SH-SY5Y (cell line): ENCODE measurements around the gene SLF2.

Source experiments
- GATA2 ChIP-seq: IDR thresholded peaks from 2 replicates; pipeline ENCODE4 v1.6.1; 2011; ENCODE audit warnings: mild to moderate bottlenecking, low read depth, low read length
- GATA3 ChIP-seq: IDR thresholded peaks from 2 replicates; pipeline ENCODE4 v1.6.1; 2011; ENCODE audit warnings: low read depth, mild to moderate bottlenecking, low read length, moderate library complexity

The SLF2 gene

DNA sequence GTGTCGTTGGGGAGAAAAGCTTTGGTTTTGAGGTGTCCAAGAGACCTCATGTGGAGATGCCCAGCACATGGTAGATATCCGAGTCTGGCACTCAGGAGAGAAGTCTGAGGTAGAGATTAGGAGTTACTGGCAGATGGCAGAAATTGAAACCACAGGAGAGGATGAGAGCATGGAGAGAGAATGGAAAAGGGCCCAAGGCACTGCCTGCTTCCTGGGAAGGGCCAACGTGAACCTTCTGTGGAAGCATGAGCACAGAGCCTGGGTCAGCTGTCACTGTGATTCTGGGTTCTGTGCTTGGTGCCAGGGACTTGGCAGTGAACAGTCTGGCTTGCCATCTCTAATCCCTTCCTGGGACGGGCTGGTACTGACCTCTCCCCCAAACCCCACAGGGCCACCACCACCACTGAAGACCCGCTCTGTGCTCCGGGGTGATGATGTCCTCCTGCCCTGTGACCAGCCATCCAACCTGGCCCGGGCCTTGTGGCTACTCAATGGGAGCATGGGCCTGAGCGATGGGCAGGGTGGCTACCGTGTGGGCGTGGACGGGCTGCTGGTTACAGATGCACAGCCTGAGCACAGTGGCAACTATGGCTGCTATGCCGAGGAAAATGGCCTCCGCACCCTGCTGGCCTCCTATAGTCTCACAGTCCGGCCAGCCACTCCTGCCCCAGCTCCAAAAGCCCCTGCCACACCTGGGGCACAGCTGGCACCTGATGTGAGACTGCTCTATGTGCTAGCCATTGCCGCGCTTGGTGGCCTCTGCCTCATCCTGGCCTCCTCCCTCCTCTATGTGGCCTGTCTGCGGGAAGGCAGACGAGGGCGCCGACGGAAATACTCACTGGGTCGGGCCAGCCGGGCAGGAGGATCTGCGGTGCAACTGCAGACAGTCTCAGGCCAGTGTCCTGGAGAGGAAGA lies 70.4 kb downstream of the SLF2 start:
- TF ChIP-seq GATA2 (no peak), GATA3 (no peak)

DNA sequence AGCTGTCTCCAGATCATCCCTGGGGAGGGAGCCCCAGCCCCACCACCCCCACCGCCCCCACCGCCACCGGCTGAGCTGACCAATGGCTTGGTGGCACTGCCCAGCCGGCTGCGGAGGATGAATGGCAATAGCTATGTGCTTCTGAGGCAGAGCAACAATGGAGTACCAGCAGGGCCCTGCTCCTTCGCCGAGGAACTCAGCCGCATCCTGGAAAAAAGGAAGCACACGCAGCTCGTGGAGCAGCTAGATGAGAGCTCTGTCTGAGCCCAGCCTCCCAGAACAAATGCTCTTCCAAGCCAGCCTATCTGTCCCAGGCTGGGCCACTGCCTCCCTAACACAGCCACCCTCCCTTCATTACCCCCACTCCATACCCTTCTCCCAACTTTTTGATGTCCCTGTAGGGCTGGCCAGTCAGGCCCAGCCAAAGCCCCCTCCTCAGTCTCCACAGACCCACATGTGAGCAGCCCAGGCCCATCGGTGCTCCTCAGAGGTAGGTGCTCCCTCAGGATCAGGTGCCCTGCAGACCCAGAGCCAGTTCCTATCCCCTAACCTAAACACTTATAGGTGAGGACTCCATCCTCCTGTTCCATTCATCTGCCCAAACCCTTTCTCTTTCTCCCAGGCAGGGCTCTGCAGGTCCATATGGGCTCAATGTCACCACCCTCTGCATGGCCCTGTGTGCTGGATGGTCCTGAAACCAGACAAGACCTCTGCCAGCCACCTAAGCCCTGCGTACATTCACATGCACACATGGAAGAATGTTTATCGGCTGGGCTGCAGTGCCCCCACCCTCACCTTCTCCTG lies 71.3 kb downstream of the SLF2 start:
- TF ChIP-seq GATA3: no peak
- TF ChIP-seq GATA2: no peak

DNA sequence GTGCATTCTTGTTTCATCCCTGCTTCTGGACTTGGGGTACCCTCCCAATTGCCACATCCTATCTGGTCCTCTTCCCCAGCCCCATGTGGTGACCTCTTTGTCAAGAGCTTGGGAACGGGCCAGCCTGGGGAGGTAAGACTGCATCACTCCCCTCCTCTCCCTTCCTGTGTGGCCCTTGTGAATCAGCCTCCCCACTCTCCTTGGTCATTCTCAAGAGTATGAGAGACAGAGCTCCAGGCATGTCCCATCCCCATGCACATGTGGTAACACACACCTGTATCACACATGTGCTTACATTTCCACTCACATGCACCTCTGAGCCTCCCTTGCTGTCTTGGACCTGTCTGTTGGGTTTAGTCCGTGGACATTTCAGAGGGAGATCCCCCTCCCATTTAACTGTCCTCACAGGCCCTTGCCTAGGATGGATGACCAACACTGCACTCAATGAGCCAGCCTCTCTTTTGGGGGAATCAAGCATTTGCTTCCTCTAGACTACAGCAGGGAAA lies 72.0 kb downstream of the SLF2 start:
- no peak for TF ChIP-seq GATA2
- no peak for TF ChIP-seq GATA3

DNA sequence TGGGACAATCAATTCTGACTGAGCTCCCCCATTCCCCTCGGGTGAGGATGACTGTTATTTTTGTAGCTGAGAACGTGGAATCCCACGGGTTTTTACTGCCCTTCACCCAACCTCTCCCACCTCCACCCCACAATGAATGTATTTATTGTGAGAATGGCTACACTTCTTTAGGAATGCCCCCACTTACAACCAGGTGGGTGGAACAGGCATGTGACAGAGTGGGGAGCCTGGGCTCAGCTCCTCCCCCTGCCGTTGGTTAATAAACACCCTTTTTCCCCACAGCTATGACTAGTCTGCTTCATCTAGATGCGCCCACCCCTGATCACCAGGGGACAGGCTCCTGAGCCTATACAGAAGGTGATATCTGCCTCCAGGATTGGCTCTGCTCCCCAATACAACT lies 72.6 kb downstream of the SLF2 start:
- TF ChIP-seq GATA2: no peak
- no peak for TF ChIP-seq GATA3

DNA sequence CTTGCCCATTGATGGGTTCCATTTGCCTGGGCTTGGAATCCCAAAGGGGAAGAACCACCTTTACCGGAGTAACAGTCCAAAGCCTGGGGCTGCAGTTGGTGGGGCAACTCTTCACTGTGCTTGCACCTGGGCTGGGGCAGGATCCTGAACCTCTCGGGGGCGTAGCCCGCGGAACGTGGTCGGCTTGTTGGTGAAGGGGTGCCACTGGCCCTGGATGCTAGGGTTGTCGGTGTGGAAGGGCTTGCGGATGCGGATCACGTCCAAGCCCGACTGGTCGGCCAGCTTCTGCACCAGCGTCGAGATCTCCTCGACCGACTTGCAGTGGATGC lies 73.8 kb downstream of the SLF2 start:
- TF ChIP-seq GATA3: no peak
- TF ChIP-seq GATA2: no peak

DNA sequence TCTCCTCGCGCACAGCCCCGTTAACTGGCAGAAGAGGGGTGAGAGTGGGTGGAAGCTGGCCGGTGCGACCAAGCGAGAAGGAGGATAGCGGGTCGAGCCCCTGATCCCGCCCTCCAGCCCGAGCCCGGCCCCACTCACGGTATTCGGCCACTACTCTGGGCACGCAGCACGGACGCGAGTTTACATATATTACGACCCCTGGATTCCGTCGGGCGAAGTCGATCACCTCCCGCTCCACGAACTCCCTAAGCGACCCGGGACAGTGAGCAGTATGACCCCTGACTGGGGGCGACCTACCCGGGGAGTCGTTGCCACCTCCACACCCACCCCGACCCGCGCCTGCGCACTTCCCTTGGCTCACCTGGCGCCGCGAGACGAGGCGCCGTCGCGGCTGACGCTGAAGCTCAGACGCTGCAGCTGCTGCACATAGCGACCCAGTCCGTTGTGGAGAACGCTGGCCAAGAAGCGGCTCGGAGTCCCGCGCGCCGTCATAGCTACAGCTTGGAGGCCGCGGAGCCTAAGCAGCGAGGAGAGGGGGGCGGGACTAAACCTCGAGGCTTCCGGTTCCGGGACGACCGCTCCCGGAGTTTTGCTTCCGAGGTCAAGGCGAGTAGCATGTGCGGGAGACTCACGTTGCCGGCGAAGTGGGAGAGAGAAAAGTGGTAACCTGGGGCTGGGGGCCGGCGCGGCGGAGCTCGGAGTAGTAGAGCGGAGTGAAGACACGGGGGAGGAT lies 74.4 kb downstream of the SLF2 start, which contains the start of the genes MRPL43 and TWNK:
Gene MRPL43 (minus strand): TSS at position 546 of the 733 bp plus-strand sequence. CDS start 54 bp downstream, at position 492.
Gene TWNK (plus strand): TSS at position 592 of the 733 bp plus-strand sequence. CDS start 668 bp downstream, outside the sequence.
- TF ChIP-seq GATA3: no peak
- TF ChIP-seq GATA2: no peak

DNA sequence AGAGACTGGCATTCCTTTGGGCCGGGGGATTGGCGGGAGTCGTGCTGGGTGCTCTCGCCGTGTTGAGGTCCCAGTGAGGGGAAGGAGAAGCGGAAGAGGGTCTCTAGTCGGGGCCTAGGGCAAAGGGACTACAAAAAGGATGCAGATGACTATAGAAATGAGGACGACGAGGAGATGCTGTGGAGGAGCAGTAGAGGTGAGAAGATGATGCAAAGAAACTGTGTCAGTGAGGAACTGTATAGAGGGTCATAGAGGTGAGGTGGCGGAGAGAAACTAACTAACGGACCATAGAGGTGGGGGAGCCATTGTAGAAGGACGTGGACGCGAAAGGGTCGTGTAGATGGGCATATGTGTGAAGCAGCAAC lies 74.9 kb downstream of the SLF2 start:
- no peak for TF ChIP-seq GATA3
- TF ChIP-seq GATA2: no peak

DNA sequence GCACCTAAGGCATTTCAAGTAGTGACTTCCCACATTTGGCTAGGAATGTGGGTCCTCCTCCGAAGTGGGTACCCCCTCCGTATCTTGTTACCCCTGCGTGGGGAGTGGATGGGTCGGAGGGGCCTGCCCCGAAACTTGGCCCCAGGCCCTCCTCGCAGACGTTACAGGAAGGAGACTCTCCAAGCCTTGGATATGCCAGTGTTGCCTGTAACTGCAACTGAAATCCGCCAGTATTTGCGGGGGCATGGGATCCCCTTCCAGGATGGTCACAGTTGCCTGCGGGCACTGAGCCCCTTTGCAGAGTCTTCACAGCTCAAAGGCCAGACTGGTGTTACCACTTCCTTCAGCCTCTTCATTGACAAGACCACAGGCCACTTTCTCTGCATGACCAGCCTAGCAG lies 75.4 kb downstream of the SLF2 start:
- no peak for TF ChIP-seq GATA2
- no peak for TF ChIP-seq GATA3

DNA sequence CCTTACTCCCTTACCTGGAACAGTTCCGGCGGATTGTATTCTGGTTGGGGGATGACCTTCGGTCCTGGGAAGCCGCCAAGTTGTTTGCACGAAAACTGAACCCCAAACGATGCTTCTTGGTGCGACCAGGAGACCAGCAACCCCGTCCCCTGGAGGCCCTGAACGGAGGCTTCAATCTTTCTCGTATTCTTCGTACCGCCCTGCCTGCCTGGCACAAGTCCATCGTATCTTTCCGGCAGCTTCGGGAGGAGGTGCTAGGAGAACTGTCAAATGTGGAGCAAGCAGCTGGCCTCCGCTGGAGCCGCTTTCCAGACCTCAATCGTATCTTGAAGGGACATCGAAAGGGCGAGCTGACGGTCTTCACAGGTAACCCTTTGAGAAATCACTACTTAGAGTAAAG lies 76.3 kb downstream of the SLF2 start:
- no peak for TF ChIP-seq GATA2
- no peak for TF ChIP-seq GATA3

DNA sequence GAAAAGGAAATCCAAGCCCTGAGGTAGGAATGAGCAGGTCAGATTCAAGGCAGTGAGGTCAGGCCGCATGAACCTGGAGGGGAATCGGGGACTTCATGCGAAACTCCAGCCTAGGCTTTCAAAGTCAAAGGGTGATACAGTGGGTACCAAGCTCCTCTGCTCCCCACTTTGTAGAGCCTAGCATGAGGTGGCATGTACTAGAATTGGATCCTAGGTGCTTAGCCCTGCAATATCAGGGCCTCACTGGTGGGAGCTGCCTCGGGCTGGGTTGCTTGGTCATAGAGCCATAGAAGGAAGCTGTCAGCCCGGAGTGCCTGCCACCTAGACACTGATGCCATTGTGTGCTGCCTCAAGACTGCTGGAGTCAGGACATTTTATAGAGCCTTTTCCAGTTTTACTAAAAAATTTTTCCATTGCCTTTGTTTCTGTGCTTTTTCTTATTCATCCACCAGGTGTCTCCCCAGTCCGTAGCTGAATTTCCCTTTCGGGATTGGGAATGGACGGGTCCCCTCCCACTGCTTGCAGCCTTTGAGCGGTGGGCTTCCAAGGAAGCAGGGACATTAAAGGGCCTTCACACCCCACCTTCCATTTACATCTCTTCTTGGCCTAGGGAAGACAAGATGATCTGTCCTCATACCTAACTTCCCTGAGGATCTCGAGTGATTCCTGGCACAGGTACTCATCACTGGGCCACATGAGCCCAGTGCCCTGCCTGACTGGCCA lies 81.4 kb downstream of the SLF2 start:
- TF ChIP-seq GATA3 (no peak), GATA2 (no peak)

DNA sequence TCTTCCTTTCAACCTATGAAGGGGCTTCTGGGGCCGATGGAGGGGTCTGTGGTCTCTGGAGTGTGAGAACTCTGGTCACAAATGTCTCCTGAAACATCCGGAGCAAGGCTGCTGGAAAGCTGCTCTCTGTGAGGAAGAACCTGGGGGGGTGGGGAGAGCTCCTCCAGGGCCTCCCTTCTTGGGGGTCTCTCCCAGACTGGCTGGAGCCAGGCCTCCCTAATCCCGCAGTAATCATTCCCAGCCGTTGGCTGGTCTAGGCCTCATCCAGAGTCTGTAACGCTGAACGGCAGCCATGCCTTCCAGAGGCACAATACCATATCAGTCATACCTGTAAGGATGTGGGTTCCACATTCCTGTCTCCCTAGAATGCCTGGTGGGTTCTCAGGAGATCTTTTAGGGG lies 82.4 kb downstream of the SLF2 start:
- no peak for TF ChIP-seq GATA3
- no peak for TF ChIP-seq GATA2

DNA sequence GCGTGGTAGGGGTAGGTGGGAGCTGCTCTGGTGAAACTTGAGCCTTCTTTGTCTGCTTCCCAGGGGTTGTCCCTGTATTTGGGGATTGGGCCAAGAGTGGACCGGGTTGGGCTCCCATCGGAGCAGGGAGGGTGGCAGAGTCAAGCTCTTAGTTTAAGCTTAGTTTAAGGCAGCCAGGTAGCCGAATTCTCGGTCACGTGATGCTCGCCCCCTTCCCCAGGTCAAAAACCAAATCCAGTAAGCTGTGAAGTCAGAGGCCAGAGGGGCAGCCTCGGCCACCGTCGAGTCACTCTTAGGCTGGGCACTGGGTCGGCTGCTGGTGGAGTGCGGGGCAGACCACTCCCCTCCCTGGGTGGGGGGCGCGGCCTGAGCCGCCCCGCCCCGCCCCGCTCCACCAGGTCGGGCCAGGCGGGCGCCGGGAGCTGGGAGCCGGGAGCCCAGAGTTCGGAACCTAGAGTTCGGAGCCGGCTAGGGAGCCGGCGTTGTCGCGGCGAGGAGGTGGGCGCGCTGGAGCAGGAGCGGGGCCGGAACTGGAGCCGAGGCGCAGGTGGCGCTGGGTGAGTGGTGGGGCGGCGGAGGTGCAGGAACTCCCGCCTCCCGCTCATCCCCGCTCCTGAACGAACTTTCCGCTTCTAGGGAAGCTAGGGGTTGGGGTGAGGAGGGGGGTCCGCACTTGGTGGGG lies 84.1 kb downstream of the SLF2 start:
- no peak for TF ChIP-seq GATA3
- no peak for TF ChIP-seq GATA2
